HepG2 (cell line): ENCODE measurements around the gene GSTM2. TPM values are rescaled to one million over a fixed set of nuclear protein-coding genes. Genes with fewer than 3 reads are reported as not detected.
A peak's percentile ranks its signal among the peaks of the same experiment; 100 is the strongest.

Source experiments
- AFF4 ChIP-seq: sonication (generic); formaldehyde crosslinking; IDR thresholded peaks from 2 replicates; pipeline ENCODE4 v1.4.0; 2020; ENCODE audit warnings: missing genetic modification reagents
- DBP ChIP-seq: sonication (generic); formaldehyde crosslinking; IDR thresholded peaks from 2 replicates; pipeline ENCODE4 v1.4.0; 2020; ENCODE audit warnings: missing genetic modification reagents; ENCODE audit errors: not compliant biosample characterization
- MLX ChIP-seq: IDR thresholded peaks from 2 replicates; pipeline ENCODE4 v1.6.1; 2016
- NFIB ChIP-seq: sonication (generic); formaldehyde crosslinking; IDR thresholded peaks from 2 replicates; pipeline ENCODE4 v1.9.0; 2021; ENCODE audit warnings: missing genetic modification reagents, mild to moderate bottlenecking, borderline replicate concordance
- NKX3-1 ChIP-seq: sonication (generic); formaldehyde crosslinking; IDR thresholded peaks from 2 replicates; pipeline ENCODE4 v1.5.0; 2020; ENCODE audit warnings: missing genetic modification reagents
- PCBP2 ChIP-seq: fragments of 200-400 bp; formaldehyde crosslinking; optimal IDR thresholded peaks from 2 replicates; pipeline ENCODE3; 2018; ENCODE audit warnings: low read length, low read depth; ENCODE audit not compliant: poor library complexity, severe bottlenecking
- RFX3 ChIP-seq: IDR thresholded peaks from 2 replicates; pipeline ENCODE4 v1.6.1; 2016; ENCODE audit warnings: missing biosample characterization, missing genetic modification reagents
- SIN3A ChIP-seq: IDR thresholded peaks from 2 replicates; pipeline ENCODE4 v1.6.1; 2011; ENCODE audit warnings: low read depth, mild to moderate bottlenecking, control low read depth, low read length, borderline replicate concordance
- U2AF1 ChIP-seq: fragments of 200-400 bp; formaldehyde crosslinking; optimal IDR thresholded peaks from 2 replicates; pipeline ENCODE3; 2017; ENCODE audit warnings: mild to moderate bottlenecking, low read depth, low read length
- ZNF609 ChIP-seq: sonication (generic); formaldehyde crosslinking; IDR thresholded peaks from 2 replicates; pipeline ENCODE4 v1.4.0; 2020; ENCODE audit warnings: mild to moderate bottlenecking, missing genetic modification reagents, borderline replicate concordance
- polyA plus RNA-seq, 8 experiments: library from polyadenylated mRNA; depleted of rRNA in 3 of 8; stranded (reverse) in 7 of 8; unstranded in 1 of 8; fragments of >200 nt; fragmentation: Illumina TruSeq in 4 of 8; extraction: Trizol in 4 of 8; gene quantifications; 2 replicates each; pipeline versions ENCODE4 v1.2.1 to v1.2.3, GENCODE V29; 2011 to 2016; ENCODE audit warnings: low read depth in 4 of 8, missing spikeins in 1 of 8, mixed read lengths in 1 of 8; ENCODE audit not compliant: insufficient read depth in 1 of 8
- total RNA-seq, 5 experiments: library from RNA; depleted of rRNA; stranded (reverse); fragments of >200 nt; fragmentation: Illumina TruSeq; extraction: Trizol; gene quantifications; 2 replicates each; pipeline ENCODE4 v1.2.3, GENCODE V29; 2016; ENCODE audit warnings: low read depth in 1 of 5
- TF ChIP-seq, protein P1 (sequence below): sonication (generic); formaldehyde crosslinking; IDR thresholded peaks from 2 replicates; pipeline ENCODE4 v1.4.0; 2020; ENCODE audit warnings: missing genetic modification reagents
- TF ChIP-seq, protein P2 (sequence below): IDR thresholded peaks from 2 replicates; pipeline ENCODE4 v1.4.0; 2020; ENCODE audit warnings: mild to moderate bottlenecking, missing genetic modification reagents

Gene GSTM2
- total and polyA plus RNA-seq, 2 of the 13 experiments (the other 11 are each of a cell fraction or from before 2014, with no cell fraction given) = 7.0 to 15.0 TPM

DNA sequence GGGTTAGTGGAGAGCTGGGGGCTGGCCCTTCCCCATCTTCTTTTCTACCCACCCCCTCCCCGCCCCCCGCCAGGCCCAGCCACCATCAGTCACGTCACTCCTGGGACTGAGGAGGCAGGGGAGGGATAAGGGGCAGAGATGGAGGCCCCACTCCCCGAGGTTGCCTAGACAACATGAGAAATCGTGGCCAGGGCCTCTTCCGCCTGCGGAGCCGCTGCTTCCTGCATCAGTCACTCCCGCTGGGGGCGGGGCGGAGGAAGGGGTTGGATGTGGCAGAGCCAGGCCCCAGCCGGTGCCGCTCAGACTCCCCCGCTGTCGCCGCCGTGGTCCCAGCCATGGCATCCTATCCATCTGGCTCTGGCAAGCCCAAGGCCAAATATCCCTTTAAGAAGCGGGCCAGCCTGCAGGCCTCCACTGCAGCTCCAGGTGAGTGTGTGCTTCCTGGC lies 47.0 kb upstream of the GSTM2 start (continued):
- TF ChIP-seq, protein P1, sequence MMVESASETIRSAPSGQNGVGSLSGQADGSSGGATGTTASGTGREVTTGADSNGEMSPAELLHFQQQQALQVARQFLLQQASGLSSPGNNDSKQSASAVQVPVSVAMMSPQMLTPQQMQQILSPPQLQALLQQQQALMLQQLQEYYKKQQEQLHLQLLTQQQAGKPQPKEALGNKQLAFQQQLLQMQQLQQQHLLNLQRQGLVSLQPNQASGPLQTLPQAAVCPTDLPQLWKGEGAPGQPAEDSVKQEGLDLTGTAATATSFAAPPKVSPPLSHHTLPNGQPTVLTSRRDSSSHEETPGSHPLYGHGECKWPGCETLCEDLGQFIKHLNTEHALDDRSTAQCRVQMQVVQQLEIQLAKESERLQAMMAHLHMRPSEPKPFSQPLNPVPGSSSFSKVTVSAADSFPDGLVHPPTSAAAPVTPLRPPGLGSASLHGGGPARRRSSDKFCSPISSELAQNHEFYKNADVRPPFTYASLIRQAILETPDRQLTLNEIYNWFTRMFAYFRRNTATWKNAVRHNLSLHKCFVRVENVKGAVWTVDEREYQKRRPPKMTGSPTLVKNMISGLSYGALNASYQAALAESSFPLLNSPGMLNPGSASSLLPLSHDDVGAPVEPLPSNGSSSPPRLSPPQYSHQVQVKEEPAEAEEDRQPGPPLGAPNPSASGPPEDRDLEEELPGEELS (CRISPR knock-in tag) = 0 out of 2 replicates have a peak, but pooled peaks have one; percentile 22
- TF ChIP-seq NFIB (CRISPR knock-in tag) (no peak), PCBP2 (no peak), RFX3 (peak; percentile 89), SIN3A (peak; percentile 75; the same call in 1 of the 2 replicates), U2AF1 (no peak), NKX3-1 (CRISPR knock-in tag) (no peak), ZNF609 (0 out of 2 replicates have a peak, but pooled peaks have one; percentile 22), AFF4 (no peak), DBP (CRISPR knock-in tag) (no peak), MLX (CRISPR knock-in tag) (0 out of 2 replicates have a peak, but pooled peaks have one; percentile 51)
- TF ChIP-seq, protein P2, sequence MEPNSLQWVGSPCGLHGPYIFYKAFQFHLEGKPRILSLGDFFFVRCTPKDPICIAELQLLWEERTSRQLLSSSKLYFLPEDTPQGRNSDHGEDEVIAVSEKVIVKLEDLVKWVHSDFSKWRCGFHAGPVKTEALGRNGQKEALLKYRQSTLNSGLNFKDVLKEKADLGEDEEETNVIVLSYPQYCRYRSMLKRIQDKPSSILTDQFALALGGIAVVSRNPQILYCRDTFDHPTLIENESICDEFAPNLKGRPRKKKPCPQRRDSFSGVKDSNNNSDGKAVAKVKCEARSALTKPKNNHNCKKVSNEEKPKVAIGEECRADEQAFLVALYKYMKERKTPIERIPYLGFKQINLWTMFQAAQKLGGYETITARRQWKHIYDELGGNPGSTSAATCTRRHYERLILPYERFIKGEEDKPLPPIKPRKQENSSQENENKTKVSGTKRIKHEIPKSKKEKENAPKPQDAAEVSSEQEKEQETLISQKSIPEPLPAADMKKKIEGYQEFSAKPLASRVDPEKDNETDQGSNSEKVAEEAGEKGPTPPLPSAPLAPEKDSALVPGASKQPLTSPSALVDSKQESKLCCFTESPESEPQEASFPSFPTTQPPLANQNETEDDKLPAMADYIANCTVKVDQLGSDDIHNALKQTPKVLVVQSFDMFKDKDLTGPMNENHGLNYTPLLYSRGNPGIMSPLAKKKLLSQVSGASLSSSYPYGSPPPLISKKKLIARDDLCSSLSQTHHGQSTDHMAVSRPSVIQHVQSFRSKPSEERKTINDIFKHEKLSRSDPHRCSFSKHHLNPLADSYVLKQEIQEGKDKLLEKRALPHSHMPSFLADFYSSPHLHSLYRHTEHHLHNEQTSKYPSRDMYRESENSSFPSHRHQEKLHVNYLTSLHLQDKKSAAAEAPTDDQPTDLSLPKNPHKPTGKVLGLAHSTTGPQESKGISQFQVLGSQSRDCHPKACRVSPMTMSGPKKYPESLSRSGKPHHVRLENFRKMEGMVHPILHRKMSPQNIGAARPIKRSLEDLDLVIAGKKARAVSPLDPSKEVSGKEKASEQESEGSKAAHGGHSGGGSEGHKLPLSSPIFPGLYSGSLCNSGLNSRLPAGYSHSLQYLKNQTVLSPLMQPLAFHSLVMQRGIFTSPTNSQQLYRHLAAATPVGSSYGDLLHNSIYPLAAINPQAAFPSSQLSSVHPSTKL (CRISPR knock-in tag) = peak; percentile 35; the same call in 1 of the 2 replicates
